ENCODE data around the gene LHX1. TPM values are rescaled to one million over a fixed set of nuclear protein-coding genes. Genes with fewer than 3 reads are reported as not detected.

Gene LHX1
- polyA plus RNA-seq, 3 donors: not detected

- no peak overlapping the region for H3K4me3 ChIP-seq (replicated peaks in 1 of 3; ENCODE audit: low read depth in 2 of 3, low read length in 3 of 3)
- WGBS (ENCODE audit: insufficient coverage): 3% methylated on average over 25 of the region's 25 CpGs
- peak overlapping the region; percentile 8 for H2AFZ ChIP-seq (ENCODE audit: insufficient read depth, low read depth, low read length, poor library complexity, severe bottlenecking)
- H3K36me3 Mint-ChIP-seq: peaks cover 28 to 29% of the 10 kb centered on the region in 2 donors
- H3K27me3 Mint-ChIP-seq (ENCODE audit: low read depth in 3 of 3): peaks cover 91 to 100% (median 99%) of the 10 kb centered on the region in 3 donors
- H3K4me1 ChIP-seq (ENCODE audit: control insufficient read depth in 1 of 2, insufficient read depth in 2 of 2, low read length in 2 of 2): peaks cover 57 to 71% of the 10 kb centered on the region in 2 donors
- peak overlapping the region in 1 of 2 donors; percentile 89 for H3K4me3 Mint-ChIP-seq
- peaks cover 92 to 99% of the 10 kb centered on the region in 2 donors for H3K27me3 ChIP-seq (ENCODE audit: control insufficient read depth in 2 of 2, insufficient read depth in 2 of 2, low read length in 2 of 2)
- H3K27ac Mint-ChIP-seq: no peak overlapping the region
- H3K36me3 ChIP-seq (replicated peaks in 1 of 2; ENCODE audit: control insufficient read depth in 1 of 2, insufficient read depth in 2 of 2, low read length in 2 of 2): no peaks in the 10 kb centered on the region
- H3K79me2 ChIP-seq (ENCODE audit: insufficient read depth, low read length): no peaks in the 10 kb centered on the region
- H3K9ac ChIP-seq (ENCODE audit: insufficient read depth, low read length, poor library complexity, severe bottlenecking): no peak overlapping the region
- TF ChIP-seq CTCF (IDR thresholded peaks at IDR 0.05): no peak
- DNase-seq: no peak
- peaks cover 68% of the 10 kb centered on the region for H3K4me1 Mint-ChIP-seq
- no peak overlapping the region for H3K27ac ChIP-seq (ENCODE audit: low read depth in 1 of 2, low read length in 2 of 2)
- no peak overlapping the region for H3K4me2 ChIP-seq (replicated peaks; ENCODE audit: extremely low read depth, low read length, poor library complexity, severe bottlenecking)
- H3K9me3 ChIP-seq (replicated peaks in 1 of 2; ENCODE audit: control insufficient read depth in 1 of 2, insufficient read depth in 1 of 2, low read length in 2 of 2): peaks cover 3 to 83% of the 10 kb centered on the region in 2 donors
- no peaks in the 10 kb centered on the region for H4K20me1 ChIP-seq (ENCODE audit: insufficient read depth, low read length)
- intact Hi-C loops (cut with micrococcal nuclease): loop anchor here in 1 of 2 donors (10.0 kb wide), 1 partner anchor 1444 kb away; no protein-coding TSS in a partner anchor
- peaks cover 0 to 69% (median 45%) of the 10 kb centered on the region in 7 donors for H3K9me3 Mint-ChIP-seq
Observed at GRCh38 chr17:36938566-36939051, 1.3 kb downstream of the LHX1 start.

- peak overlapping the region in 1 of 2 donors; percentile 89 for H3K4me3 Mint-ChIP-seq
- H3K9me3 ChIP-seq (replicated peaks in 1 of 2; ENCODE audit: control insufficient read depth in 1 of 2, insufficient read depth in 1 of 2, low read length in 2 of 2): peaks cover 3 to 76% of the 10 kb centered on the region in 2 donors
- no peak overlapping the region for H3K4me2 ChIP-seq (replicated peaks; ENCODE audit: extremely low read depth, low read length, poor library complexity, severe bottlenecking)
- H3K36me3 Mint-ChIP-seq: peaks cover 26% of the 10 kb centered on the region in 2 donors
- intact Hi-C loops (cut with micrococcal nuclease): loop anchor here in 1 of 2 donors (10.0 kb wide), 1 partner anchor 1444 kb away; no protein-coding TSS in a partner anchor
- no peak overlapping the region for H3K27ac ChIP-seq (ENCODE audit: low read depth in 1 of 2, low read length in 2 of 2)
- H3K36me3 ChIP-seq (replicated peaks in 1 of 2; ENCODE audit: control insufficient read depth in 1 of 2, insufficient read depth in 2 of 2, low read length in 2 of 2): no peaks in the 10 kb centered on the region
- H3K79me2 ChIP-seq (ENCODE audit: insufficient read depth, low read length): no peaks in the 10 kb centered on the region
- no peak for DNase-seq
- H3K27ac Mint-ChIP-seq: no peak overlapping the region
- TF ChIP-seq CTCF (IDR thresholded peaks at IDR 0.05): no peak
- H3K27me3 ChIP-seq (ENCODE audit: control insufficient read depth in 2 of 2, insufficient read depth in 2 of 2, low read length in 2 of 2): peaks cover 92 to 99% of the 10 kb centered on the region in 2 donors
- H3K4me1 ChIP-seq (ENCODE audit: control insufficient read depth in 1 of 2, insufficient read depth in 2 of 2, low read length in 2 of 2): peaks cover 51 to 65% of the 10 kb centered on the region in 2 donors
- WGBS (ENCODE audit: insufficient coverage): 7% methylated on average over 33 of the region's 43 CpGs
- H3K27me3 Mint-ChIP-seq (ENCODE audit: low read depth in 3 of 3): peaks cover 91 to 99% (median 99%) of the 10 kb centered on the region in 3 donors
- H2AFZ ChIP-seq (ENCODE audit: insufficient read depth, low read depth, low read length, poor library complexity, severe bottlenecking): no peak overlapping the region
- no peak overlapping the region for H3K4me3 ChIP-seq (replicated peaks in 1 of 3; ENCODE audit: low read depth in 2 of 3, low read length in 3 of 3)
- peaks cover 0 to 66% (median 40%) of the 10 kb centered on the region in 7 donors for H3K9me3 Mint-ChIP-seq
- H3K9ac ChIP-seq (ENCODE audit: insufficient read depth, low read length, poor library complexity, severe bottlenecking): no peak overlapping the region
- H3K4me1 Mint-ChIP-seq: peaks cover 65% of the 10 kb centered on the region
- H4K20me1 ChIP-seq (ENCODE audit: insufficient read depth, low read length): no peaks in the 10 kb centered on the region
Observed at GRCh38 chr17:36939052-36939801, 2.0 kb downstream of the LHX1 start.
